ENCODE results near the gene PGM3.

GRCh38 chr6:83218646-83219045 is 25.6 kb upstream of the PGM3 start:
- TF ChIP-seq CTCF (IDR thresholded peaks at IDR 0.05): no peak
- no peak for TF ChIP-seq POLR2A (IDR thresholded peaks at IDR 0.05)

All from lower leg skin (tissue), 3 donors.